Liver (tissue), 3 donors: ENCODE measurements around the gene POTEH.
"Not testable (repeated sequence)": the region's sequence is repeated elsewhere in the genome, so short reads cannot be mapped to it uniquely, and the experiment has no call there.

Experiments used
- EGR1 ChIP-seq, 2 donors: IDR thresholded peaks; 2 replicates each; pipeline ENCODE4 v1.6.1; 2016 to 2018; ENCODE audit warnings: antibody characterized with exemption in 2 of 2, low read depth in 2 of 2
- FOXA1 ChIP-seq: IDR thresholded peaks from 2 replicates; pipeline ENCODE4 v1.6.1; 2016; ENCODE audit warnings: antibody characterized with exemption
- GABPA ChIP-seq, 2 donors: IDR thresholded peaks in 1 of 2; conservative IDR thresholded peaks in 1 of 2; 2 replicates each; pipeline ENCODE4 v1.6.1; 2016; ENCODE audit warnings: antibody characterized with exemption in 2 of 2, mild to moderate bottlenecking in 1 of 2, moderate library complexity in 1 of 2
- JUND ChIP-seq, 2 donors: IDR thresholded peaks; 2 replicates each; pipeline ENCODE4 v1.6.1; 2016; ENCODE audit warnings: antibody characterized with exemption in 2 of 2
- MAX ChIP-seq: IDR thresholded peaks from 2 replicates; pipeline ENCODE4 v1.6.1; 2016; ENCODE audit warnings: antibody characterized with exemption
- NR2F2 ChIP-seq: IDR thresholded peaks from 2 replicates; pipeline ENCODE4 v1.6.1; 2016; ENCODE audit warnings: antibody characterized with exemption
- RAD21 ChIP-seq, 2 donors: IDR thresholded peaks; 2 replicates each; pipeline ENCODE4 v1.6.1; 2016; ENCODE audit warnings: antibody characterized with exemption in 2 of 2, mild to moderate bottlenecking in 2 of 2
- RXRA ChIP-seq, 2 donors: IDR thresholded peaks; 2 replicates each; pipeline ENCODE4 v1.6.1; 2017 to 2018; ENCODE audit warnings: antibody characterized with exemption in 2 of 2, mild to moderate bottlenecking in 1 of 2
- SP1 ChIP-seq: IDR thresholded peaks from 2 replicates; pipeline ENCODE4 v1.6.1; 2018; ENCODE audit warnings: antibody characterized with exemption, mild to moderate bottlenecking
- TAF1 ChIP-seq: conservative IDR thresholded peaks from 2 replicates; pipeline ENCODE4 v1.6.1; 2016; ENCODE audit warnings: antibody characterized with exemption, mild to moderate bottlenecking
- YY1 ChIP-seq: IDR thresholded peaks from 2 replicates; pipeline ENCODE4 v1.6.1; 2016; ENCODE audit warnings: antibody characterized with exemption, mild to moderate bottlenecking
- TF ChIP-seq, protein P1 (sequence below): IDR thresholded peaks from 2 replicates; pipeline ENCODE4 v1.6.1; 2016; ENCODE audit warnings: antibody characterized with exemption
- TF ChIP-seq, protein P2 (sequence below): fragments of 150-350 bp; IDR thresholded peaks from 2 replicates; pipeline ENCODE4 v1.5.1; 2017; ENCODE audit warnings: improper control_type of control experiment, low read depth, low read length; ENCODE audit not compliant: missing input control
- TF ChIP-seq, protein P3 (sequence below): IDR thresholded peaks from 2 replicates; pipeline ENCODE4 v1.6.1; 2016; ENCODE audit warnings: antibody characterized with exemption, mild to moderate bottlenecking
- donor health status: healthy.
- donor health status: healthy.

GRCh38 chr22:15651954-15652353 is 37.9 kb upstream of the POTEH start:
- TF ChIP-seq, protein P1, sequence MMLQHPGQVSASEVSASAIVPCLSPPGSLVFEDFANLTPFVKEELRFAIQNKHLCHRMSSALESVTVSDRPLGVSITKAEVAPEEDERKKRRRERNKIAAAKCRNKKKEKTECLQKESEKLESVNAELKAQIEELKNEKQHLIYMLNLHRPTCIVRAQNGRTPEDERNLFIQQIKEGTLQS, result not testable (repeated sequence)
- TF ChIP-seq SP1; MAX; GABPA (IDR thresholded peaks at IDR 0.05 in 1 of 2, conservative IDR thresholded peaks at IDR 0.05 in 1 of 2); YY1; RXRA (IDR thresholded peaks at IDR 0.05); EGR1 (IDR thresholded peaks at IDR 0.05; ENCODE audit: low read depth in 2 of 2); TAF1; FOXA1; JUND (IDR thresholded peaks at IDR 0.05); NR2F2; RAD21 (IDR thresholded peaks at IDR 0.05): not testable (repeated sequence)
- TF ChIP-seq, protein P2, sequence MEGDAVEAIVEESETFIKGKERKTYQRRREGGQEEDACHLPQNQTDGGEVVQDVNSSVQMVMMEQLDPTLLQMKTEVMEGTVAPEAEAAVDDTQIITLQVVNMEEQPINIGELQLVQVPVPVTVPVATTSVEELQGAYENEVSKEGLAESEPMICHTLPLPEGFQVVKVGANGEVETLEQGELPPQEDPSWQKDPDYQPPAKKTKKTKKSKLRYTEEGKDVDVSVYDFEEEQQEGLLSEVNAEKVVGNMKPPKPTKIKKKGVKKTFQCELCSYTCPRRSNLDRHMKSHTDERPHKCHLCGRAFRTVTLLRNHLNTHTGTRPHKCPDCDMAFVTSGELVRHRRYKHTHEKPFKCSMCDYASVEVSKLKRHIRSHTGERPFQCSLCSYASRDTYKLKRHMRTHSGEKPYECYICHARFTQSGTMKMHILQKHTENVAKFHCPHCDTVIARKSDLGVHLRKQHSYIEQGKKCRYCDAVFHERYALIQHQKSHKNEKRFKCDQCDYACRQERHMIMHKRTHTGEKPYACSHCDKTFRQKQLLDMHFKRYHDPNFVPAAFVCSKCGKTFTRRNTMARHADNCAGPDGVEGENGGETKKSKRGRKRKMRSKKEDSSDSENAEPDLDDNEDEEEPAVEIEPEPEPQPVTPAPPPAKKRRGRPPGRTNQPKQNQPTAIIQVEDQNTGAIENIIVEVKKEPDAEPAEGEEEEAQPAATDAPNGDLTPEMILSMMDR, result not testable (repeated sequence)
- TF ChIP-seq, protein P3, sequence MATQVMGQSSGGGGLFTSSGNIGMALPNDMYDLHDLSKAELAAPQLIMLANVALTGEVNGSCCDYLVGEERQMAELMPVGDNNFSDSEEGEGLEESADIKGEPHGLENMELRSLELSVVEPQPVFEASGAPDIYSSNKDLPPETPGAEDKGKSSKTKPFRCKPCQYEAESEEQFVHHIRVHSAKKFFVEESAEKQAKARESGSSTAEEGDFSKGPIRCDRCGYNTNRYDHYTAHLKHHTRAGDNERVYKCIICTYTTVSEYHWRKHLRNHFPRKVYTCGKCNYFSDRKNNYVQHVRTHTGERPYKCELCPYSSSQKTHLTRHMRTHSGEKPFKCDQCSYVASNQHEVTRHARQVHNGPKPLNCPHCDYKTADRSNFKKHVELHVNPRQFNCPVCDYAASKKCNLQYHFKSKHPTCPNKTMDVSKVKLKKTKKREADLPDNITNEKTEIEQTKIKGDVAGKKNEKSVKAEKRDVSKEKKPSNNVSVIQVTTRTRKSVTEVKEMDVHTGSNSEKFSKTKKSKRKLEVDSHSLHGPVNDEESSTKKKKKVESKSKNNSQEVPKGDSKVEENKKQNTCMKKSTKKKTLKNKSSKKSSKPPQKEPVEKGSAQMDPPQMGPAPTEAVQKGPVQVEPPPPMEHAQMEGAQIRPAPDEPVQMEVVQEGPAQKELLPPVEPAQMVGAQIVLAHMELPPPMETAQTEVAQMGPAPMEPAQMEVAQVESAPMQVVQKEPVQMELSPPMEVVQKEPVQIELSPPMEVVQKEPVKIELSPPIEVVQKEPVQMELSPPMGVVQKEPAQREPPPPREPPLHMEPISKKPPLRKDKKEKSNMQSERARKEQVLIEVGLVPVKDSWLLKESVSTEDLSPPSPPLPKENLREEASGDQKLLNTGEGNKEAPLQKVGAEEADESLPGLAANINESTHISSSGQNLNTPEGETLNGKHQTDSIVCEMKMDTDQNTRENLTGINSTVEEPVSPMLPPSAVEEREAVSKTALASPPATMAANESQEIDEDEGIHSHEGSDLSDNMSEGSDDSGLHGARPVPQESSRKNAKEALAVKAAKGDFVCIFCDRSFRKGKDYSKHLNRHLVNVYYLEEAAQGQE, result not testable (repeated sequence)
